MCF 10A (cell line): ENCODE data around the gene SATB1. TPM values are rescaled to one million over a fixed set of nuclear protein-coding genes. Genes with fewer than 3 reads are reported as not detected.

Experiments
- BruUV-seq: library from RNA; stranded (reverse); fragments of 400-500 nt; replicated peaks from 2 replicates; lab custom pipeline; 2021; lab: Mats Ljungman, UMichigan
- CTCF ChIA-PET: fragments of 300-600 bp; sonication (Branson Sonifier 250); formaldehyde crosslinking; extraction: SDS; loops from one replicate; lab custom pipeline; 2021; ENCODE audit warnings: antibody characterized with exemption, inconsistent platforms; lab: Yijun Ruan, JAX
- POLR2A ChIA-PET: fragments of 300-600, 350-650 bp; sonication (Branson Sonifier 250); formaldehyde crosslinking; extraction: SDS; loops from one replicate; lab custom pipeline; 2020; ENCODE audit warnings: antibody characterized with exemption, inconsistent platforms; lab: Yijun Ruan, JAX
- DNase-seq: peaks from one replicate; pipeline ENCODE4 v3.0.0-alpha.2; 2018; ENCODE audit not compliant: unreplicated experiment
- H3K27ac Mint-ChIP-seq: one replicate; pipeline ENCODE4 v1.8.0; 2022; ENCODE audit warnings: mild to moderate bottlenecking, low read depth, mixed read lengths; ENCODE audit not compliant: unreplicated experiment
- H3K27me3 Mint-ChIP-seq: one replicate; pipeline ENCODE4 v1.8.0; 2022; ENCODE audit warnings: mixed read lengths; ENCODE audit not compliant: insufficient read depth, unreplicated experiment
- H3K36me3 Mint-ChIP-seq: one replicate; pipeline ENCODE4 v1.8.0; 2022; ENCODE audit warnings: mild to moderate bottlenecking, moderate library complexity, mixed read lengths; ENCODE audit not compliant: insufficient read depth, unreplicated experiment
- H3K4me1 Mint-ChIP-seq: one replicate; pipeline ENCODE4 v1.8.0; 2022; ENCODE audit warnings: mixed read lengths; ENCODE audit not compliant: insufficient read depth, unreplicated experiment
- H3K4me3 Mint-ChIP-seq: one replicate; pipeline ENCODE4 v1.8.0; 2022; ENCODE audit warnings: mild to moderate bottlenecking, moderate library complexity, mixed read lengths; ENCODE audit not compliant: unreplicated experiment
- H3K9me3 Mint-ChIP-seq: one replicate; pipeline ENCODE4 v1.8.0; 2022; ENCODE audit warnings: mixed read lengths; ENCODE audit not compliant: unreplicated experiment
- intact Hi-C: fragments of 100-400 bp; cut with micrococcal nuclease; formaldehyde crosslinking; loops from 2 replicates; pipeline ENCODE4 v1.14.1; 2022
- total RNA-seq: library from RNA; stranded (reverse); gene quantifications from 2 replicates; pipeline ENCODE4 v1.2.3, GENCODE V29; 2022
- TF ChIP-seq, protein P1 (sequence below): fragments of 200-600 bp; IDR thresholded peaks from one replicate; pipeline ENCODE4 v1.8.0; 2022; ENCODE audit warnings: antibody characterized with exemption, mild to moderate bottlenecking; ENCODE audit not compliant: unreplicated experiment

The SATB1 gene
- total RNA-seq, 1 experiment from 2014 or later, result 0.23 TPM

DNA sequence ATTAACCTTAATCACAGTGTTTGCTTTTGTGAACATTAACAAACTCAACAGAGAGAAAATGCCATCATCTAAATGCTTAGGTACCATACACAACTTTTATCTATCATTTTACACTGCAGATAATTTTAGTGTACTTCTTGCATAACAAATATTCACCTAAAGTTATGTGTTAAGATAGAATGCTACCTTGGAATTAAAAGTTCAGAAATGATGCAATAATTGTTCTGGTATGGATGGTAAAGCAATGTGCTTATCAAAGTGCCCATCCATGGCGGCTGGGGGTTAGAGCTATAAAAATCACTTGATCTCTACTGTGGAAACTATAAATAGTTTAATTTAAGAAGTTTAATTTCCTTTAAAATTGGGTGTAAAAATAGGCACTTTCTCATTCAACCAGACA, 28.7 kb downstream of the SATB1 start:
- Mint-ChIP-seq H3K4me3 (no peak overlapping the region), H3K36me3 (peaks cover 4% of the 10 kb centered on the region), H3K27me3 (peaks cover 23% of the 10 kb centered on the region), H3K4me1 (no peaks in the 10 kb centered on the region), H3K27ac (no peak overlapping the region), H3K9me3 (no peaks in the 10 kb centered on the region)
- ChIA-PET POLR2A (interaction anchor here (1.2 kb wide), 1 partner anchor 1148 kb away, joined by 3 read pairs; no protein-coding TSS in a partner anchor), CTCF (interaction anchor here (0.6 kb wide), 1 partner anchor 573 kb away, joined by 4 read pairs; no protein-coding TSS in a partner anchor)
- TF ChIP-seq, protein P1, sequence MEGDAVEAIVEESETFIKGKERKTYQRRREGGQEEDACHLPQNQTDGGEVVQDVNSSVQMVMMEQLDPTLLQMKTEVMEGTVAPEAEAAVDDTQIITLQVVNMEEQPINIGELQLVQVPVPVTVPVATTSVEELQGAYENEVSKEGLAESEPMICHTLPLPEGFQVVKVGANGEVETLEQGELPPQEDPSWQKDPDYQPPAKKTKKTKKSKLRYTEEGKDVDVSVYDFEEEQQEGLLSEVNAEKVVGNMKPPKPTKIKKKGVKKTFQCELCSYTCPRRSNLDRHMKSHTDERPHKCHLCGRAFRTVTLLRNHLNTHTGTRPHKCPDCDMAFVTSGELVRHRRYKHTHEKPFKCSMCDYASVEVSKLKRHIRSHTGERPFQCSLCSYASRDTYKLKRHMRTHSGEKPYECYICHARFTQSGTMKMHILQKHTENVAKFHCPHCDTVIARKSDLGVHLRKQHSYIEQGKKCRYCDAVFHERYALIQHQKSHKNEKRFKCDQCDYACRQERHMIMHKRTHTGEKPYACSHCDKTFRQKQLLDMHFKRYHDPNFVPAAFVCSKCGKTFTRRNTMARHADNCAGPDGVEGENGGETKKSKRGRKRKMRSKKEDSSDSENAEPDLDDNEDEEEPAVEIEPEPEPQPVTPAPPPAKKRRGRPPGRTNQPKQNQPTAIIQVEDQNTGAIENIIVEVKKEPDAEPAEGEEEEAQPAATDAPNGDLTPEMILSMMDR, result no peak
- no peak for DNase-seq
- intact Hi-C loops, result no loop called here
- no TSS peak for BruUV-seq

DNA sequence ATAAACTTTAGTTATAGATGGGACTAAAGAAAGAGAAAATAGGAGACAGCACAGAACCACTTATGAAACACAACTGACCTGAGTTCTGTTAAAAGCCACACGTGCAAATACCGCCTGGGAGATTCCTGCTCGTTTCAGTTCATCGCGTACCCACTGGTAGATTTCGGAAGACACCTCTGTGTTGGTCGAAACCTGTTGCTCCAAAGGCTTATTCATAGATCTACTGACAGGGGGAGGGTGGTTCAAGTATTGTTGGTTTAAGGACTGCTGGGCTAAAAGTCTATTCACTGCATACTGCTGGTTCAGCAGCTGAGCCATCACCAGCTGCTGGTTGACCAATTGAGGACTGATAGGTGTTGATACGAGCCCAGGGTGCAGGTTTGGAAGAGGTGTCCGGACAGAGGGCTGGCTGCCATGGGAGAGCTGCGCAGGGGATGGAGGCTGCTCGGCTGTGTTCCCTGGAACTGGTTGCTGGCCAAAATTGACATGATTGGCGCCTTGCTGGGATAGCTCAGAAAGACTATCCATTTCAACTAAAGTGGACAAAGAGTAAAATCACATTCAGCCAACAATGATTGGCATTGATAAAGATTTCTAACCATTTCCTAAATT, 30.6 kb downstream of the SATB1 start:
- Mint-ChIP-seq H3K36me3 (peaks cover 4% of the 10 kb centered on the region), H3K9me3 (no peaks in the 10 kb centered on the region), H3K27me3 (peaks cover 23% of the 10 kb centered on the region), H3K27ac (no peak overlapping the region), H3K4me3 (no peak overlapping the region), H3K4me1 (no peaks in the 10 kb centered on the region)
- no peak for DNase-seq
- TF ChIP-seq, protein P1, result no peak
- no TSS peak for BruUV-seq
- POLR2A ChIA-PET, result no interaction called here
- CTCF ChIA-PET, result interaction anchor here (0.6 to 0.7 kb wide), 3 partner anchors 14 to 1529 kb away, joined by 3 to 4 read pairs (median 3); no protein-coding TSS in a partner anchor
- intact Hi-C loops, result no loop called here

DNA sequence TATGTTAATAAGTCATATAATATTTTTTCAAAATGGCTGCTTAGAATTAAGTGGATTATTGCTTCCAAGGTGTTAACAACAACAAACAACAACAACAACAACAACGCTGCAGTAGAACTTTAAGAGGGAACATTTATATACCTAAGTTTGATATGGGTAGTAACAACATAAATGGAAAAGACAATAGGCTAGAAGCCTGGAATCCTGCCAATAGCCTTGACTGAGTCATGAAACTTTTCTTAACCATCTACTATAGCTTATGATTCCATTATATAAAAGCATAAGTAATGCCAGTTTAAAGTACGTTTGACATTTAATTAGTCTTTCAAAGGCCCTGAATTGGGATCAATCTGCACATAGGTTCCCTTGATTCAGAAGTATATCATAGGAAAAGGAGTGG, 31.2 kb downstream of the SATB1 start:
- TF ChIP-seq, protein P1, result no peak
- Mint-ChIP-seq H3K9me3 (no peaks in the 10 kb centered on the region), H3K36me3 (peaks cover 4% of the 10 kb centered on the region), H3K27ac (no peak overlapping the region), H3K4me1 (no peaks in the 10 kb centered on the region), H3K4me3 (no peak overlapping the region), H3K27me3 (peaks cover 20% of the 10 kb centered on the region)
- POLR2A ChIA-PET, result no interaction called here
- DNase-seq, result peak; percentile 66
- BruUV-seq, result no TSS peak
- intact Hi-C loops, result no loop called here
- CTCF ChIA-PET, result no interaction called here

DNA sequence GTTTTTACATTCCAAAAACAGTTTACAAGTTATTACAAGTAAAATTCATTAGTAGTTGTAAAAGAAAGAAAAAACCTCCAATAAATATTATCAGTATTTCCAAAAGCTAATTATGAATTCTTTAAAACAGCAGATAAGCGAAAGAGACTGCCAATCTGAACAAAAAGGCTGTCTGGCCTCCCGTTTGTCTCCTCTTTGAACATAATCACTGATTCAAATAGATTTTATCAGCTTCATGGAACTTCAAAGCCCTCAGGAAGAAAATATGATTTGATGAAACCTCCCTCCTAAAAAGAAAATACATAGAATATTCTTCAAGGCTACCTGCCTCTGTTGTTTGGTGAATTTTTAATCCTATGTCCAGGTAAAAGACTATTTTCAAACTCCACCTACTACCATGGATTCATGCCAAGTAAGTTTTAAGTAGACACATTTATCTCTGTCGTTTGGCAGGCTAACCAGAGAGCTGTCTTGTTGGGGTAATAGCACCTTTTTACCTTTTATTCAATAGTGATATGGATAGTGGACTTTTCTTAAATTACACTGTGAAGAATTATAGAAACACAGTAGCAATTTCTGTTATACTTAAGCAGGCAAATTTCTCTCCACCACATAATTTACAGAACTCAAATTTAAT, 35.0 kb downstream of the SATB1 start:
- Mint-ChIP-seq H3K27ac (no peak overlapping the region), H3K27me3 (peaks cover 11% of the 10 kb centered on the region), H3K36me3 (no peaks in the 10 kb centered on the region), H3K4me1 (no peaks in the 10 kb centered on the region), H3K4me3 (no peak overlapping the region), H3K9me3 (no peaks in the 10 kb centered on the region)
- no peak for DNase-seq
- intact Hi-C loops, result no loop called here
- no TSS peak for BruUV-seq
- TF ChIP-seq, protein P1, result no peak
- ChIA-PET CTCF (interaction anchor here (0.5 to 2.1 kb wide), 15 partner anchors 9 to 877 kb away, joined by 3 to 12 read pairs (median 3); no protein-coding TSS in a partner anchor), POLR2A (interaction anchor here (0.6 kb wide), 1 partner anchor 32 kb away, joined by 3 read pairs; no protein-coding TSS in a partner anchor)
